Calu3 (cell line): Measurements from ENCODE around the gene AGBL4. TPM values are rescaled to one million over a fixed set of nuclear protein-coding genes. Genes with fewer than 3 reads are reported as not detected.

Experiments
- BruUV-seq: library from RNA; stranded (reverse); fragments of 400-500 nt; replicated peaks from 2 replicates; lab custom pipeline; 2021; lab: Mats Ljungman, UMichigan
- CTCF ChIA-PET: fragments of 300-600 bp; sonication (Branson Sonifier 250); formaldehyde crosslinking; loops from one replicate; lab custom pipeline; 2022; ENCODE audit warnings: antibody characterized with exemption; lab: Charles Lee
- DNase-seq: peaks from one replicate; pipeline ENCODE4 v3.0.0; 2022
- H3K27ac Mint-ChIP-seq: one replicate; pipeline ENCODE4 v1.8.0; 2022; ENCODE audit warnings: mixed read lengths; ENCODE audit not compliant: unreplicated experiment
- H3K27me3 Mint-ChIP-seq: one replicate; pipeline ENCODE4 v1.8.0; 2022; ENCODE audit warnings: mixed read lengths; ENCODE audit not compliant: unreplicated experiment
- H3K36me3 Mint-ChIP-seq: one replicate; pipeline ENCODE4 v1.8.0; 2022; ENCODE audit warnings: mild to moderate bottlenecking, moderate library complexity, mixed read lengths; ENCODE audit not compliant: insufficient read depth, unreplicated experiment
- H3K4me1 Mint-ChIP-seq: one replicate; pipeline ENCODE4 v1.8.0; 2022; ENCODE audit warnings: mild to moderate bottlenecking, low read depth, mixed read lengths; ENCODE audit not compliant: unreplicated experiment
- H3K4me3 Mint-ChIP-seq: one replicate; pipeline ENCODE4 v1.8.0; 2022; ENCODE audit warnings: mild to moderate bottlenecking, low read depth, moderate library complexity, mixed read lengths; ENCODE audit not compliant: unreplicated experiment
- H3K9me3 Mint-ChIP-seq: one replicate; pipeline ENCODE4 v1.8.0; 2022; ENCODE audit warnings: low read depth, mixed read lengths; ENCODE audit not compliant: unreplicated experiment
- CTCF ChIP-seq: fragments of 200-600 bp; IDR thresholded peaks from one replicate; pipeline ENCODE4 v1.8.0; 2022; ENCODE audit warnings: antibody characterized with exemption; ENCODE audit not compliant: unreplicated experiment
- intact Hi-C: fragments of 100-400 bp; cut with micrococcal nuclease; formaldehyde crosslinking; loops from one replicate; pipeline ENCODE4 v1.10.0; 2022; ENCODE audit not compliant: unreplicated experiment
- total RNA-seq: library from RNA; stranded (reverse); gene quantifications from 2 replicates; pipeline ENCODE4 v1.2.3, GENCODE V29; 2022

AGBL4 gene
- total RNA-seq, 1 experiment from 2014 or later = not detected

GRCh38 chr1:49358036-49358435 lies 665.7 kb downstream of the AGBL4 start:
- peak; percentile 32 for DNase-seq
- CTCF ChIA-PET = interaction anchor here (0.7 kb wide), 1 partner anchor 11 kb away, joined by 3 read pairs; no protein-coding TSS in a partner anchor
- Mint-ChIP-seq H3K9me3 (peaks cover 8% of the 10 kb centered on the region), H3K4me1 (peaks cover 15% of the 10 kb centered on the region), H3K36me3 (no peaks in the 10 kb centered on the region), H3K4me3 (no peak overlapping the region), H3K27me3 (no peaks in the 10 kb centered on the region), H3K27ac (no peak overlapping the region)
- no TSS peak for BruUV-seq
- intact Hi-C loops = loop anchor here (5.0 kb wide), 3 partner anchors 256 to 426 kb away; no protein-coding TSS in a partner anchor
- TF ChIP-seq CTCF = no peak

- DNase-seq = peak; percentile 37
- H3K27ac Mint-ChIP-seq = no peak overlapping the region
- intact Hi-C loops = loop anchor here (2.0 to 5.0 kb wide), 4 partner anchors 68 to 424 kb away; no protein-coding TSS in a partner anchor
- BruUV-seq = no TSS peak
- no peaks in the 10 kb centered on the region for H3K36me3 Mint-ChIP-seq
- no peaks in the 10 kb centered on the region for H3K27me3 Mint-ChIP-seq
- H3K4me1 Mint-ChIP-seq = peaks cover 17% of the 10 kb centered on the region
- H3K4me3 Mint-ChIP-seq = no peak overlapping the region
- CTCF ChIA-PET = interaction anchor here (0.6 to 1.5 kb wide), 3 partner anchors 10 to 320 kb away, joined by 3 to 12 read pairs (median 3); no protein-coding TSS in a partner anchor
- no peak for TF ChIP-seq CTCF
- H3K9me3 Mint-ChIP-seq = peaks cover under 1% of the 10 kb centered on the region
Measured at GRCh38 chr1:49356594-49356993, 667.2 kb downstream of the AGBL4 start.

GRCh38 chr1:49351768-49352167 lies 672.0 kb downstream of the AGBL4 start:
- intact Hi-C loops = no loop called here
- Mint-ChIP-seq H3K27ac (peak overlapping the region; percentile 6), H3K4me1 (peaks cover 47% of the 10 kb centered on the region), H3K4me3 (no peak overlapping the region), H3K27me3 (no peaks in the 10 kb centered on the region), H3K36me3 (peaks cover 5% of the 10 kb centered on the region), H3K9me3 (no peaks in the 10 kb centered on the region)
- peak; percentile 52 for DNase-seq
- CTCF ChIA-PET = interaction anchor here (0.5 kb wide), 1 partner anchor 158 kb away, joined by 3 read pairs; no protein-coding TSS in a partner anchor
- no peak for TF ChIP-seq CTCF
- BruUV-seq = no TSS peak

- Mint-ChIP-seq H3K27me3 (no peaks in the 10 kb centered on the region), H3K27ac (peak overlapping the region; percentile 85), H3K4me1 (peaks cover 48% of the 10 kb centered on the region), H3K4me3 (no peak overlapping the region), H3K9me3 (no peaks in the 10 kb centered on the region), H3K36me3 (peaks cover 5% of the 10 kb centered on the region)
- CTCF ChIA-PET = interaction anchor here (0.6 to 2.0 kb wide), 5 partner anchors 10 to 18 kb away, joined by 3 to 12 read pairs (median 6); no protein-coding TSS in a partner anchor
- no TSS peak for BruUV-seq
- no peak for TF ChIP-seq CTCF
- DNase-seq = peak; percentile 41
- intact Hi-C loops = loop anchor here (2.0 to 10.0 kb wide), 4 partner anchors 112 to 430 kb away; no protein-coding TSS in a partner anchor
Measured at GRCh38 chr1:49346767-49347349, 676.9 kb downstream of the AGBL4 start.
